ENCODE results near the gene DHH.
A peak's percentile ranks its signal among the peaks of the same experiment; 100 is the strongest.

Gene DHH

DNA sequence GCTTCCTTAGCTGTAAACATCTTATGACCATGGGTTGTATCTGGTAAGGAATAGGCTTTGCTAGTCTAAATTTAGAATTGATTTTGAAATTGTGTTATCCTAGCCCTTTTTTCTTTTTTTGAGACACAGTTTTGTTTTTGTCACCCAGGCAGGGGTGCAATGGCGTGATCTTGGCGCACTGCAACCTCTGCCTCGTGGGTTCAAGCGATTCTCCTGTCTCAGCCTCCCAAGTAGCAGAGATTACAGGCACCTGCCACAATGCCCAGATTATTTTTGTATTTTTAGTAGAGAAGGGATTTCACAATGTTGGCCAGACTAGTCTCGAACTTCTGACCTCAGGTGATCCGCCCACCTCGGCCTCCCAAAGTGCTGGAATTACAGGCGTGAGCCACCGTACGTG, 39.0 kb upstream of the DHH start:
- peaks cover 7% of the 10 kb centered on the region; the same call in 1 of the 2 replicates for H3K4me1 ChIP-seq
- no peaks in the 10 kb centered on the region for H3K27me3 ChIP-seq
- no peaks in the 10 kb centered on the region for H3K9me3 ChIP-seq
- DNase-seq, result no peak
- peaks cover 26% of the 10 kb centered on the region for H3K36me3 ChIP-seq
- peak overlapping the region; percentile 62 for H3K4me3 ChIP-seq (ENCODE audit: low read depth, low read length)
- TF ChIP-seq, protein P1, sequence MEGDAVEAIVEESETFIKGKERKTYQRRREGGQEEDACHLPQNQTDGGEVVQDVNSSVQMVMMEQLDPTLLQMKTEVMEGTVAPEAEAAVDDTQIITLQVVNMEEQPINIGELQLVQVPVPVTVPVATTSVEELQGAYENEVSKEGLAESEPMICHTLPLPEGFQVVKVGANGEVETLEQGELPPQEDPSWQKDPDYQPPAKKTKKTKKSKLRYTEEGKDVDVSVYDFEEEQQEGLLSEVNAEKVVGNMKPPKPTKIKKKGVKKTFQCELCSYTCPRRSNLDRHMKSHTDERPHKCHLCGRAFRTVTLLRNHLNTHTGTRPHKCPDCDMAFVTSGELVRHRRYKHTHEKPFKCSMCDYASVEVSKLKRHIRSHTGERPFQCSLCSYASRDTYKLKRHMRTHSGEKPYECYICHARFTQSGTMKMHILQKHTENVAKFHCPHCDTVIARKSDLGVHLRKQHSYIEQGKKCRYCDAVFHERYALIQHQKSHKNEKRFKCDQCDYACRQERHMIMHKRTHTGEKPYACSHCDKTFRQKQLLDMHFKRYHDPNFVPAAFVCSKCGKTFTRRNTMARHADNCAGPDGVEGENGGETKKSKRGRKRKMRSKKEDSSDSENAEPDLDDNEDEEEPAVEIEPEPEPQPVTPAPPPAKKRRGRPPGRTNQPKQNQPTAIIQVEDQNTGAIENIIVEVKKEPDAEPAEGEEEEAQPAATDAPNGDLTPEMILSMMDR (IDR thresholded peaks at IDR 0.05; ENCODE audit: low read depth, low read length), result no peak

DNA sequence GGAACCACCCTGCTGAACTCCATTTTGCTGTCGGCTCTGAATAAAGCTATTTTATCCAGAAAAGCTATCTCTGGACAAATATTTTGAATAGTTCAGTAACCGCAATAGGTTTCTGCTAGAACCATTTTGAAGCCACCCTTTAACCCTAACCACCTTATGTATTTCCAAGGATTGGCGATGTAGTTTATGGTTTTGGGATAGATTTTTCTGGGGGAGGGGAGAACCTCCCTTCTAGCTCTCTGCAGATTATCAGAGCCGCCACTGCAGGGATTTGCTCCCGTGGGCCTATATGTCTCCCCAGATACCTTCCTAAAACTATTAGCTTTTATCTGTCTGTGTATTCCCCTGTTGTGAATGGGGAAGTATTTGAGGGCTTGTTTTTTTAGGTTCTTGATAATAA, 38.4 kb upstream of the DHH start:
- Histone ChIP-seq H3K4me1 (peaks cover 7% of the 10 kb centered on the region; the same call in 1 of the 2 replicates), H3K4me3 (ENCODE audit: low read depth, low read length) (peak overlapping the region; percentile 62), H3K36me3 (peaks cover 28% of the 10 kb centered on the region), H3K9me3 (no peaks in the 10 kb centered on the region), H3K27me3 (no peaks in the 10 kb centered on the region)
- TF ChIP-seq, protein P1 (IDR thresholded peaks at IDR 0.05; ENCODE audit: low read depth, low read length), result no peak
- DNase-seq, result no peak

DNA sequence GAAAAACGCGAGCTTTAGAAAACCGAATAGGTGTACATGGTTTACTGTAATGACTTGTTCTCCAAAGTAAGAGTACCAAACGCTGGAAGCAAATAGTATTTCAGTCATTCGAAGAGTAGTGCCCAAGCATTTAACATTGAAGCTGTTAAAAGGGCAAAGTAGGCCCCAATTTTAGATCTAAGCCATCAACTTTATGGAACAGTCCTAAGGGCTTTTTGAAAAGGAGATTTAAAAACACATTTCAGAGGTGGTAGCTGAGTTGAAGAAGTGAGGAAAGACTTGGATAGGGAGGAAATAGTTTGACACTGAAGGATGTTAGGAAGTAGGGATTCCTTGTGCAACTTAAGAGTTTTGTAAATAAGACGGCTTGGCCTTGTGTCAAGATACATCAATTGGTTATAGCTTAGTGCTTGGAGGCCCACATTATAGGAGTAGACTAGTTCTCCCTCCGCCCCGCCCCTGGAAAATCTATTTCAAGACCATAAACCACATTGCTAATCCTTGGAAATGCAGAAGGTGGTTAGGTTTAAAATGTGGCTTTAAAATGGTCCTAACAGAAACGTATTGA, 37.4 kb upstream of the DHH start:
- DNase-seq, result no peak
- peaks cover 7% of the 10 kb centered on the region; the same call in 1 of the 2 replicates for H3K4me1 ChIP-seq
- H3K9me3 ChIP-seq, result no peaks in the 10 kb centered on the region
- TF ChIP-seq, protein P1 (IDR thresholded peaks at IDR 0.05; ENCODE audit: low read depth, low read length), result no peak
- peaks cover 38% of the 10 kb centered on the region for H3K36me3 ChIP-seq
- H3K27me3 ChIP-seq, result no peaks in the 10 kb centered on the region
- H3K4me3 ChIP-seq (ENCODE audit: low read depth, low read length), result peak overlapping the region; percentile 62

DNA sequence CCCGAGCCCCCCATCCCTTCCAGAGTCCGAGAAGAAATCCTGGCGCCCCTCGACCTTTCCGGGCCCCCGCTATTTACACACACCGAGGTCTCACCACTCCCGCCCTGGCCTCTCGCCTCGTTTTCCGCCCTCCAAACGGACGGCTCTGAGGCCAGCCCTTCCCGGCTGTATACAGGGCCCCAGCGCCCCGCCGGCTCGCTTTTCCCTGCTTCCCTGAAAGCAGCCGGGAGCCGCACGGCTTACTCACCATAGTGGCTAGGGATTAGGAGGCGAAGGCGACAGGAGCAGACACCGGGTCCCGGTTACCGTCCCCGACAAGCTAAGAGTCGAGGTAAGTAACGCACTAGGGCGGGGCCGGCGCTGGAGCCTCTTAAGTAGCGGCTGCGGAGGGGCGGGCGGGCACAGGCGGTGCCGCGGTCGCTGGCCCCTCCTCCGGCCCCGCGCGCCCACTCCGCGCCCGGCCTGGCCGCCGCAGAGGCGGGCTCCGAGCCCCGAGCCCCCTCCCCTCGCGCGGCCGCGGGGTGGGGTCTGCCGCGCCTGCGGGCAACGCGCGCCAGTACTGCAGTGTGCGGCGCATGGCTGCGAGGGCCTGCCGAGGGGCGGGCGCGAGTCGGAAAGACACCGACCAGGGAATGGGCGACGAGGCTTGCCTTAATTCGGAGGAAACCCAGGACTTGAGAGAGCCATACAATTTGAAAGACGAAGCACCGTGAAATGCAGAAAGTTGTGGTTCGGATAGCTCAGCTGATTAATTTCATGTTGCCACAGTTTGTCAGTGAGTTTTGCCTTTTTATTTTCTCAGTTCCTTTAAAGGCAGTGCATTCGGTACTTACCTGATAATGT, 36.7 kb upstream of the DHH start, which contains the start of gene TUBA1B:
TSS of gene TUBA1B (minus strand) at position 345 of the 843 bp plus-strand sequence. CDS start at position 250, 95 bp downstream.
- TF ChIP-seq, protein P1 (IDR thresholded peaks at IDR 0.05; ENCODE audit: low read depth, low read length), result no peak
- Histone ChIP-seq H3K36me3 (peaks cover 41% of the 10 kb centered on the region), H3K27me3 (no peaks in the 10 kb centered on the region), H3K4me3 (ENCODE audit: low read depth, low read length) (peak within 1 kb of the TSS; percentile 99), H3K9me3 (no peaks in the 10 kb centered on the region), H3K4me1 (peaks cover 7% of the 10 kb centered on the region; the same call in 1 of the 2 replicates)
- DNase-seq, result peak; percentile 95

DNA sequence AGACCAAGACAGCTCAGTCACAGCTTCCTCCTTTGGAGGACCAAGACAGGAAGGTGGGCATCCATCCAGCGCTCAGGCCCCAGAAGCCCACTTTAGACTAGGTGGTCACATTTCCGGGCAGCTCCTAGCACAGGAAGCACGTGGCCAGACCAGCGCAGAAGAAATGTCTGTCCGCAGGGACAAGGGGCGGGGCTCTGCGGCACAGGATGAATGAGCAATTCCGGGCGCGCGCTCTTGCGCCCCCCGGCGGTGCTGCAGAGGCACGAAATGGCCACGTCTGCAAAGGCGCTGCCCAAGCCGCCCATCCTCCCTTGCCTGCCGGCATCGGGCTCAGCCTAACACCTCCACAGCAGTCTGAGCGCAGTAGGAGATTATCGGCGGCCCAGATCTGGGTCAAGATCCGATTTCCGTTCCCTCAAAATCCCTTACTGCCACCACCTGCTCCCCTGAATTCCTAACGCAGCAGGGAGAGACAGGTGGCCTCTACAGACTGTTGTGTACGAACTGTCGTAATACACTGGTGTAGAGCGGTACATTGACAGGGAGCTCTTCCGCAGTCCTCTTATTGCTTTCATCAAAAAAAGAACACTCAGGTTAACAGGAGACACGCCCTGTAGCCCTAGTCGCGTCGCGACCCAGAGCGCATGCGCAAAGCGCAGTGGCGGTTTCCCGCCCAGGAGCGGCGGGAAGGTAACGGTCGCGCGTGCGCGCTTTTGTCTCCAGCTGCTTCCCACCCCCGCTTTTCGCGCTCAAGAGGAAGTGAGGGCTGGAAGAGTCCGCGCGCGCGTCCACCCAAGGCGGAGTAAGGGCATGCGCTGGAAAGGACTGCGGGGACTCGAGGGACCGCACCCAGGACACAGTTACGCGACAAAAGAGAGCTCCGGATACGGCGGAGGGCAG, 35.8 kb upstream of the DHH start:
- Histone ChIP-seq H3K4me3 (ENCODE audit: low read depth, low read length) (peak overlapping the region; percentile 99), H3K36me3 (peaks cover 41% of the 10 kb centered on the region), H3K9me3 (no peaks in the 10 kb centered on the region), H3K27me3 (no peaks in the 10 kb centered on the region), H3K4me1 (peaks cover 7% of the 10 kb centered on the region; the same call in 1 of the 2 replicates)
- TF ChIP-seq, protein P1 (IDR thresholded peaks at IDR 0.05; ENCODE audit: low read depth, low read length), result peak; percentile 88
- DNase-seq, result peak; percentile 97
